GM12878 (cell line): ENCODE results near the gene TTC23. TPM values are rescaled to one million over a fixed set of nuclear protein-coding genes. Genes with fewer than 3 reads are reported as not detected.

Source experiments
- ATAC-seq: fragments of 200-7000 bp; cut with Tn5 transposase; 3 replicates; pipeline ENCODE4 v1.9.1; 2020; ENCODE audit warnings: mild to moderate bottlenecking, moderate library complexity
- BruUV-seq: library from RNA; stranded (reverse); fragments of 400-500 nt; replicated peaks from 2 replicates; lab custom pipeline; 2021; lab: Mats Ljungman, UMichigan
- CTCF ChIA-PET: fragments of 300-600 bp; sonication (Branson Sonifier 250); formaldehyde crosslinking; extraction: SDS; loops from one replicate; lab custom pipeline; 2021; ENCODE audit warnings: inconsistent platforms; lab: Yijun Ruan, JAX
- POLR2A ChIA-PET: fragments of 350-600 bp; formaldehyde crosslinking; extraction: SDS; loops from one replicate; lab custom pipeline; 2021; ENCODE audit warnings: inconsistent platforms; lab: Charles Lee
- RAD21 ChIA-PET: fragments of 300-600 bp; sonication (Branson Sonifier 250); formaldehyde crosslinking; loops from one replicate; lab custom pipeline; 2023; ENCODE audit warnings: antibody characterized with exemption; ENCODE audit not compliant: unreplicated experiment; lab: Charles Lee
- SMC1A ChIA-PET: fragments of 300-600 bp; sonication (Branson Sonifier 250); formaldehyde crosslinking; loops from one replicate; lab custom pipeline; 2023; ENCODE audit not compliant: unreplicated experiment, uncharacterized antibody; lab: Charles Lee
- DNase-seq: peaks from one replicate; pipeline ENCODE4 v3.0.0-alpha.2; 2011; ENCODE audit warnings: low read depth, low spot score
- FAIRE-seq: peaks from 3 replicates; lab custom pipeline; 2011; peaks lifted over from hg19 to GRCh38; lab: Jason Lieb, UNC
- H2AFZ ChIP-seq: 2 replicates; pipeline ENCODE4 v1.6.0; 2011; ENCODE audit warnings: low read depth, low read length, control low read depth; ENCODE audit not compliant: control insufficient read depth
- H3K27ac ChIP-seq: 2 replicates; pipeline ENCODE4 v1.5.1; 2011; ENCODE audit warnings: control low read depth; ENCODE audit not compliant: control insufficient read depth, insufficient read depth
- H3K27me3 ChIP-seq, 2 experiments: replicated peaks in 1 of 2; 2 replicates each; pipeline versions ENCODE4 v1.6.0 to v1.6.1; 2011; ENCODE audit warnings: low read length in 1 of 2; ENCODE audit not compliant: control insufficient read depth in 2 of 2, insufficient read depth in 2 of 2
- H3K36me3 ChIP-seq, 2 experiments: 2 replicates each; pipeline ENCODE4 v1.5.1; 2011; ENCODE audit warnings: low read length in 1 of 2; ENCODE audit not compliant: control insufficient read depth in 2 of 2, insufficient read depth in 2 of 2
- H3K4me1 ChIP-seq: 2 replicates; pipeline ENCODE4 v1.6.1; 2011; ENCODE audit warnings: mild to moderate bottlenecking, low read length, moderate library complexity, mixed read lengths; ENCODE audit not compliant: control insufficient read depth, insufficient read depth
- H3K4me2 ChIP-seq: 2 replicates; pipeline ENCODE4 v1.6.0; 2011; ENCODE audit warnings: control low read depth; ENCODE audit not compliant: control insufficient read depth, insufficient read depth
- H3K4me3 ChIP-seq: fragments of 200-600 bp; sonication (generic); 2 replicates; pipeline ENCODE4 v1.5.1; 2016
- H3K79me2 ChIP-seq: 2 replicates; pipeline ENCODE4 v1.6.0; 2011; ENCODE audit warnings: low read length; ENCODE audit not compliant: control insufficient read depth, insufficient read depth
- H3K9ac ChIP-seq: 2 replicates; pipeline ENCODE4 v1.8.0; 2011; ENCODE audit warnings: low read length, control low read depth, mixed read lengths; ENCODE audit not compliant: control insufficient read depth, insufficient read depth
- H3K9me3 ChIP-seq: replicated peaks from 3 replicates; pipeline ENCODE4 v1.5.1; 2011; ENCODE audit warnings: mild to moderate bottlenecking, low read length; ENCODE audit not compliant: control insufficient read depth, insufficient read depth
- H4K20me1 ChIP-seq: 2 replicates; pipeline ENCODE4 v1.6.0; 2011; ENCODE audit not compliant: control insufficient read depth, insufficient read depth
- BMI1 ChIP-seq: fragments of 450-650 bp; IDR thresholded peaks from 2 replicates; pipeline ENCODE4 v1.6.1; 2016; ENCODE audit warnings: mild to moderate bottlenecking, moderate library complexity, borderline replicate concordance
- CREB1 ChIP-seq: IDR thresholded peaks from 2 replicates; pipeline ENCODE4 v1.6.1; 2012; ENCODE audit warnings: low read depth, mild to moderate bottlenecking, inconsistent platforms
- POLR2AphosphoS5 ChIP-seq: IDR thresholded peaks from 2 replicates; pipeline ENCODE4 v1.6.1; 2011; ENCODE audit warnings: mild to moderate bottlenecking, low read length, inconsistent platforms
- RCOR1 ChIP-seq: conservative IDR thresholded peaks from 2 replicates; pipeline ENCODE4 v1.6.1; 2012; ENCODE audit warnings: low read depth, low read length, improper control_type of control experiment
- REST ChIP-seq: IDR thresholded peaks from 2 replicates; pipeline ENCODE4 v1.6.1; 2012; ENCODE audit warnings: mild to moderate bottlenecking, low read depth, low read length
- SUPT20H ChIP-seq: IDR thresholded peaks from 2 replicates; pipeline ENCODE4 v1.6.1; 2011; ENCODE audit warnings: low read depth, mild to moderate bottlenecking, low read length, moderate library complexity, borderline replicate concordance; ENCODE audit not compliant: control insufficient read depth
- TCF3 ChIP-seq: IDR thresholded peaks from 2 replicates; pipeline ENCODE4 v1.6.1; 2012; ENCODE audit warnings: low read depth, mild to moderate bottlenecking, low read length, borderline replicate concordance; ENCODE audit not compliant: insufficient read depth
- WGBS: methylation state at CpG from one replicate; pipeline ENCODE4 v1.1.6; 2016; ENCODE audit warnings: low lambda C conversion rate; ENCODE audit not compliant: insufficient replicate concordance, insufficient coverage; ENCODE audit errors: missing lambda C conversion rate; 5-methylcytosine and 5-hydroxymethylcytosine counted together
- in situ Hi-C: fragments of 300-500 bp; cut with MboI; formaldehyde crosslinking; loops from 9 replicates; pipeline ENCODE4 v1.14.3; 2018; ENCODE audit warnings: mixed read lengths
- intact Hi-C: fragments of 100-400 bp; cut with micrococcal nuclease; formaldehyde crosslinking; loops from one replicate; pipeline ENCODE4 v1.14.2; 2022; ENCODE audit not compliant: unreplicated experiment
- polyA plus RNA-seq, 11 experiments: library from polyadenylated mRNA; depleted of rRNA in 4 of 11; unstranded in 6 of 11; stranded (reverse) in 5 of 11; fragments of >200 nt; fragmentation: Nextera tagmentation in 4 of 11; fragmentation: Illumina TruSeq in 1 of 11; extraction: Ambion mirVana in 4 of 11; extraction: Trizol in 1 of 11; gene quantifications; 1 replicate in 1 of 11; 2 replicates in 10 of 11; pipeline versions ENCODE4 v1.2.1 to v1.2.3, GENCODE V29; 2011 to 2016; ENCODE audit warnings: inconsistent platforms in 2 of 11, missing spikeins in 2 of 11, low read depth in 1 of 11
- total RNA-seq, 4 experiments: library from RNA; depleted of rRNA in 3 of 4; stranded (reverse); fragments of >200 nt in 3 of 4; fragmentation: Illumina TruSeq in 1 of 4; extraction: Trizol in 1 of 4; gene quantifications; 2 replicates each; pipeline versions ENCODE4 v1.2.1 to v1.2.3, GENCODE V29; 2013 to 2021

Gene TTC23
- total and polyA plus RNA-seq, 10 of the 15 experiments (the other 5 are each of a cell fraction or from before 2014, with no cell fraction given) = 1.2 to 9.0 (median 6.5) TPM

DNA sequence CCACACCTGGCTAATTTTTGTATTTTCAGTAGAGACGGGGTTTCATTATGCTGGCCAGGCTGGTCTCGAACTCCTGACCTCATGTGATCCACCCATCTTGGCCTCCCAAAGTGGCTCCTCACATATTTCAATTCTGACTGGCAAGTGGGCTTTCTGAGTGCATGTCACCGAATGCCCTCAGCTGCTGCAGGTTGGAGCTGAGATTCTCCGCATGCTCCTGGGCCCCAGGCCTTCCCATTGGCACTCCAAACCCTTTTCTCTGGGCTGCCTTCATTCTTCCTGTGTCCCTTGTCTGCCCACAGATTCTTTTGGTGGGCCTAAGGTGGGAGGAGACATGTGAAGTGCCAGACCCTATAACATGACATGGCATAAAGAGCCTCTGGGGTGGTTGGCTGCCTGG is 77.2 kb downstream of the TTC23 start:
- Histone ChIP-seq H3K27me3 (no peaks in the 10 kb centered on the region), H3K27ac (no peak overlapping the region), H2AFZ (no peak overlapping the region), H3K9me3 (no peaks in the 10 kb centered on the region), H4K20me1 (no peaks in the 10 kb centered on the region), H3K4me2 (no peak overlapping the region), H3K36me3 (no peaks in the 10 kb centered on the region), H3K79me2 (no peaks in the 10 kb centered on the region), H3K4me3 (no peak overlapping the region), H3K4me1 (peaks cover 10% of the 10 kb centered on the region; the same call in 1 of the 2 replicates), H3K9ac (no peak overlapping the region)
- SMC1A ChIA-PET = no interaction called here
- no peak for DNase-seq
- TF ChIP-seq BMI1 (no peak), RCOR1 (no peak), POLR2AphosphoS5 (no peak), SUPT20H (no peak), REST (no peak), TCF3 (no peak), CREB1 (no peak)
- POLR2A ChIA-PET = no interaction called here
- no peak for ATAC-seq
- RAD21 ChIA-PET = no interaction called here
- in situ Hi-C loops (no loop called here), intact Hi-C loops (no loop called here)
- FAIRE-seq = no peak
- 68% methylated on average over 4 of the region's 4 CpGs for WGBS
- CTCF ChIA-PET = interaction anchor here (1.1 kb wide), 1 partner anchor 10 kb away, joined by 3 read pairs; no protein-coding TSS in a partner anchor
- no TSS peak for BruUV-seq
